Measurements from ENCODE around the gene NTN1. TPM values are rescaled to one million over a fixed set of nuclear protein-coding genes. Genes with fewer than 3 reads are reported as not detected.

The NTN1 gene
- total RNA-seq, 1 donor from 2014 or later: 4.1 TPM

DNA sequence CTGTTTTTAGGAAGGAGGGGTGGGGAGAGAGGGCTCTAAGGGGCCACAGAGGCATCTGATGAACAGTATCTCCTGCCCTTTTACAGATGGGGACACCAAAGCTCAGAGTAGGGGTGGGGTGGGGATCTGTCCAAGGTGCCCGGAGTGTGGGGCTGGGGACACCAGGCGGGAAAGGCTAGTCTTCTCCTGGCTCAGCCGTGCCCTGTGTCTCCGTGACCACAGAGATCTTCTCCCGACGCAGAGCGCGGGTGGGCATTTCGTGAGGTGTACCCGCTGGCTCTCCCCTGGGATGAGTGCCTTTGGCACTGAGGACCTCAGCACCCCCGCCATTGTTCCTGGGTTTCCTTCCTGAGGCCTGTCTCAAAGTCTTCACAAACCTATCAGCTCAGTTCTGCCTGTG is 209.6 kb downstream of the NTN1 start:
- no peak overlapping the region for H3K4me3 ChIP-seq
- no peaks in the 10 kb centered on the region for H3K9me3 ChIP-seq
- no peaks in the 10 kb centered on the region for H3K4me1 ChIP-seq
- H3K27ac ChIP-seq: no peak overlapping the region
- TF ChIP-seq, protein P1, sequence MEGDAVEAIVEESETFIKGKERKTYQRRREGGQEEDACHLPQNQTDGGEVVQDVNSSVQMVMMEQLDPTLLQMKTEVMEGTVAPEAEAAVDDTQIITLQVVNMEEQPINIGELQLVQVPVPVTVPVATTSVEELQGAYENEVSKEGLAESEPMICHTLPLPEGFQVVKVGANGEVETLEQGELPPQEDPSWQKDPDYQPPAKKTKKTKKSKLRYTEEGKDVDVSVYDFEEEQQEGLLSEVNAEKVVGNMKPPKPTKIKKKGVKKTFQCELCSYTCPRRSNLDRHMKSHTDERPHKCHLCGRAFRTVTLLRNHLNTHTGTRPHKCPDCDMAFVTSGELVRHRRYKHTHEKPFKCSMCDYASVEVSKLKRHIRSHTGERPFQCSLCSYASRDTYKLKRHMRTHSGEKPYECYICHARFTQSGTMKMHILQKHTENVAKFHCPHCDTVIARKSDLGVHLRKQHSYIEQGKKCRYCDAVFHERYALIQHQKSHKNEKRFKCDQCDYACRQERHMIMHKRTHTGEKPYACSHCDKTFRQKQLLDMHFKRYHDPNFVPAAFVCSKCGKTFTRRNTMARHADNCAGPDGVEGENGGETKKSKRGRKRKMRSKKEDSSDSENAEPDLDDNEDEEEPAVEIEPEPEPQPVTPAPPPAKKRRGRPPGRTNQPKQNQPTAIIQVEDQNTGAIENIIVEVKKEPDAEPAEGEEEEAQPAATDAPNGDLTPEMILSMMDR (IDR thresholded peaks at IDR 0.05): no peak
- DNase-seq (no peak), ATAC-seq (no peak)
- intact Hi-C loops (cut with DNase I): no loop called here
- peaks cover 18% of the 10 kb centered on the region for H3K27me3 ChIP-seq
- H3K36me3 ChIP-seq: no peaks in the 10 kb centered on the region

GRCh38 chr17:9231449-9232154 is 210.3 kb downstream of the NTN1 start:
- H3K36me3 ChIP-seq: no peaks in the 10 kb centered on the region
- H3K9me3 ChIP-seq: no peaks in the 10 kb centered on the region
- DNase-seq (no peak), ATAC-seq (no peak)
- peaks cover 18% of the 10 kb centered on the region for H3K27me3 ChIP-seq
- no peak overlapping the region for H3K4me3 ChIP-seq
- intact Hi-C loops (cut with DNase I): no loop called here
- H3K27ac ChIP-seq: no peak overlapping the region
- no peaks in the 10 kb centered on the region for H3K4me1 ChIP-seq
- TF ChIP-seq, protein P1 (IDR thresholded peaks at IDR 0.05): no peak

DNA sequence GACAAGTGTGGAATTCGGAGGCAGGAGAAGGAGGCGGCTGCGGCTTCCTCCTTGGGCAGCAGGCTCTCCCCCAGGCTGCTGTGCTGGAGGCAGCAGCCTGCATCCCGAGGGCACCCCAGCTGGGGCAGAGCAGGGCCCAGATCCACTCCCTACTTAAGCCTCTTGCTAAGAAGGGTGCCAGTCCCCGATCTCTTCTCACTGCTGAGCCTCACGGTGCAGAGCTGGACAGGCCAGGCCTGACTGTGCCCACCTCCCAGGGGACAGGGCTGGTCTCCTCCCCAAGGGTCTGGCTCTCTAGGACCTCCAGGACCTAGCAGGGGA is 210.8 kb downstream of the NTN1 start:
- H3K4me1 ChIP-seq: no peaks in the 10 kb centered on the region
- H3K9me3 ChIP-seq: no peaks in the 10 kb centered on the region
- no peak for ATAC-seq
- no peak overlapping the region for H3K4me3 ChIP-seq
- intact Hi-C loops (cut with DNase I): no loop called here
- TF ChIP-seq, protein P1 (IDR thresholded peaks at IDR 0.05): no peak
- H3K36me3 ChIP-seq: no peaks in the 10 kb centered on the region
- no peak overlapping the region for H3K27ac ChIP-seq
- DNase-seq: no peak
- H3K27me3 ChIP-seq: peaks cover 18% of the 10 kb centered on the region

DNA sequence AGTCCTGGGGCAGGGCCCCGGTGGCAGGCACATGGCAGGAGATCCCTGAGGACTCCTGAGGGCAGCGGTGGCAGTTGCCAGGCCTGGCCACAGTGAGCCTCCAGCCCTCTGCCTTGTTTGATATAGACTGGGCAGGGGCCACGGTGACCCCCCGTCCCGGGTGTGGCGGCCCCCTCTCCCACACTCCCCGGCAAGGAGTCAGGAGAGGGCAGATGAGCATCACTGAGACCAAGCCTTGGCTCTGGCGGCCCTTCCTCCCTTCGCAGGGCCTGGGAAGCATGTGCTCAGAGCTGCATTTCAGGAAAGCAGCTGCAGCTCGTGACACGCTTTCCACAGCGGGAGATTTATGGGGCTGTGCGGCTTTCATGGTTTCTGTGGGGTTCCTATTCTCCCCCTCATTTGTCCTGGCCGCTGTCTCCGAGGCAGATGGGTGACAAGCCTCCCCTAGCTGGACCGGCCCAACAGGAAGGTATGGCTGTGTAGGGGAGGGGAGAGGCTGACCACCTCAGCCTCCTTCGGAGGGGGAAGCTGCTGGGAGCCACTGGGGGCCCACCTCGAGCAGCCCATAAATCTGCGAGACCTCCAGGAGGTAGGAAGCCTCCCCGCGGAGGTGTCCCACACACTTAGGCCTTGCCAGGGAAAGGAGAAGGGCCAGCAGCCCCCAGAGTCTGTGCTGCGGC is 211.4 kb downstream of the NTN1 start:
- no peak for DNase-seq
- intact Hi-C loops (cut with DNase I): no loop called here
- H3K4me3 ChIP-seq: no peak overlapping the region
- peaks cover 18% of the 10 kb centered on the region for H3K27me3 ChIP-seq
- no peaks in the 10 kb centered on the region for H3K4me1 ChIP-seq
- ATAC-seq: no peak
- no peak overlapping the region for H3K27ac ChIP-seq
- no peaks in the 10 kb centered on the region for H3K9me3 ChIP-seq
- TF ChIP-seq, protein P1 (IDR thresholded peaks at IDR 0.05): no peak
- no peaks in the 10 kb centered on the region for H3K36me3 ChIP-seq

- Histone ChIP-seq H3K36me3 (no peaks in the 10 kb centered on the region), H3K4me1 (no peaks in the 10 kb centered on the region), H3K9me3 (no peaks in the 10 kb centered on the region), H3K27me3 (peaks cover 18% of the 10 kb centered on the region), H3K27ac (no peak overlapping the region), H3K4me3 (no peak overlapping the region)
- intact Hi-C loops (cut with DNase I): no loop called here
- ATAC-seq (no peak), DNase-seq (no peak)
- TF ChIP-seq, protein P1 (IDR thresholded peaks at IDR 0.05): no peak
Observed at GRCh38 chr17:9233271-9233599, 211.9 kb downstream of the NTN1 start.

Measured in upper lobe of right lung (tissue), 1 donor.